Epithelial cell of esophagus (primary cell): Measurements from ENCODE around the gene SLC22A23.

Source experiments
- DNase-seq: peaks from one replicate; pipeline ENCODE4 v3.0.0; 2010; ENCODE audit warnings: low read depth
- H3K4me3 ChIP-seq: 2 replicates; pipeline ENCODE4 v1.5.1; 2011; ENCODE audit warnings: mild to moderate bottlenecking, low read length, control low read depth
- CTCF ChIP-seq: IDR thresholded peaks from 2 replicates; pipeline ENCODE4 v1.5.1; 2011; ENCODE audit warnings: low read depth, mild to moderate bottlenecking, low read length, control low read depth, inconsistent platforms; ENCODE audit not compliant: insufficient read depth; ENCODE audit errors: missing control alignments

SLC22A23 gene

GRCh38 chr6:3456898-3457709 is at the start of gene SLC22A23:
SLC22A23 (minus strand) TSS chr6:3457050; CDS start chr6:3456559, 491 bp downstream.
- DNase-seq = peak; percentile 77
- H3K4me3 ChIP-seq = peak within 1 kb of the TSS; percentile 98
- peak; percentile 19 for TF ChIP-seq CTCF

- no peak for DNase-seq
- H3K4me3 ChIP-seq = no peak overlapping the region
- no peak for TF ChIP-seq CTCF
Measured at GRCh38 chr6:3506200-3506599, 49.4 kb upstream of the SLC22A23 start.

- H3K4me3 ChIP-seq = no peak overlapping the region
- no peak for TF ChIP-seq CTCF
- no peak for DNase-seq
Measured at GRCh38 chr6:3504938-3505805, 48.3 kb upstream of the SLC22A23 start.

GRCh38 chr6:3504354-3504753 is 47.5 kb upstream of the SLC22A23 start:
- no peak for DNase-seq
- no peak overlapping the region for H3K4me3 ChIP-seq
- no peak for TF ChIP-seq CTCF

GRCh38 chr6:3501826-3502500 is 45.1 kb upstream of the SLC22A23 start:
- DNase-seq = no peak
- no peak for TF ChIP-seq CTCF

GRCh38 chr6:3500262-3501014 is 43.6 kb upstream of the SLC22A23 start:
- H3K4me3 ChIP-seq = no peak overlapping the region
- TF ChIP-seq CTCF = no peak
- DNase-seq = peak; percentile 97

More at GRCh38 chr6:3501826-3502500, 45.1 kb upstream of the SLC22A23 start:
- no peak overlapping the region for H3K4me3 ChIP-seq
